PC-3 (cell line): ENCODE data around the gene CLASP1. TPM values are rescaled to one million over a fixed set of nuclear protein-coding genes. Genes with fewer than 3 reads are reported as not detected.

Experiments
- ATAC-seq: fragments of 200-7000 bp; cut with Tn5 transposase; 2 replicates; pipeline ENCODE4 v1.9.1; 2020; ENCODE audit warnings: mild to moderate bottlenecking, moderate library complexity
- BruUV-seq: library from RNA; stranded (reverse); fragments of 400-500 nt; replicated peaks from 2 replicates; lab custom pipeline; 2021; lab: Mats Ljungman, UMichigan
- CTCF ChIA-PET: fragments of 300-600 bp; sonication (Branson Sonifier 250); formaldehyde crosslinking; loops from one replicate; lab custom pipeline; 2022; ENCODE audit warnings: antibody characterized with exemption; lab: Charles Lee
- POLR2A ChIA-PET: fragments of 300-600 bp; sonication (Branson Sonifier 250); formaldehyde crosslinking; loops from one replicate; lab custom pipeline; 2022; ENCODE audit warnings: antibody characterized with exemption; ENCODE audit not compliant: unreplicated experiment; lab: Charles Lee
- DNase-seq: peaks from one replicate; pipeline ENCODE4 v3.0.0-alpha.2; 2015
- H2AFZ ChIP-seq: fragments of 300-600 bp; sonication (generic); 2 replicates; pipeline ENCODE4 v1.6.0; 2016; ENCODE audit warnings: antibody characterized with exemption, low read length
- H3F3A ChIP-seq: fragments of 300-600 bp; sonication (generic); one replicate; pipeline ENCODE4 v1.6.0; 2017; ENCODE audit warnings: antibody characterized with exemption, low read length, control low read depth, mild to moderate bottlenecking; ENCODE audit not compliant: unreplicated experiment
- H3K27ac ChIP-seq: fragments of 300-600 bp; sonication (generic); 2 replicates; pipeline ENCODE4 v1.5.1; 2016; ENCODE audit warnings: mild to moderate bottlenecking, low read length
- H3K27me3 ChIP-seq: fragments of 300-600 bp; sonication (generic); 2 replicates; pipeline ENCODE4 v1.6.1; 2016; ENCODE audit warnings: low read length, mixed read lengths
- H3K36me3 ChIP-seq: fragments of 300-600 bp; sonication (generic); 2 replicates; pipeline ENCODE4 v1.6.1; 2016; ENCODE audit warnings: low read depth, mixed run types, low read length, mixed read lengths
- H3K4me1 ChIP-seq: fragments of 300-600 bp; sonication (generic); 2 replicates; pipeline ENCODE4 v1.5.1; 2016; ENCODE audit warnings: low read length; ENCODE audit not compliant: insufficient read depth
- H3K4me2 ChIP-seq: fragments of 300-600 bp; sonication (generic); 2 replicates; pipeline ENCODE4 v1.6.0; 2016; ENCODE audit warnings: low read length
- H3K4me3 ChIP-seq: fragments of 300-600 bp; sonication (generic); 2 replicates; pipeline ENCODE4 v1.5.1; 2016; ENCODE audit warnings: mild to moderate bottlenecking, low read length, mixed read lengths
- H3K79me2 ChIP-seq: fragments of 300-600 bp; sonication (generic); 2 replicates; pipeline ENCODE4 v1.6.1; 2017; ENCODE audit warnings: low read length, mixed read lengths
- H3K9ac ChIP-seq: fragments of 300-600 bp; sonication (generic); 2 replicates; pipeline ENCODE4 v1.6.0; 2016; ENCODE audit warnings: mild to moderate bottlenecking, low read length
- H3K9me2 ChIP-seq: fragments of 300-600 bp; sonication (generic); replicated peaks from 2 replicates; pipeline ENCODE4 v1.6.1; 2016; ENCODE audit warnings: mixed run types, low read length, mixed read lengths
- H3K9me3 ChIP-seq: fragments of 300-600 bp; sonication (generic); 2 replicates; pipeline ENCODE4 v1.6.1; 2016; ENCODE audit warnings: low read length, mixed read lengths
- H4K20me1 ChIP-seq: fragments of 300-600 bp; sonication (generic); 2 replicates; pipeline ENCODE4 v1.6.1; 2016; ENCODE audit warnings: low read length, mixed read lengths
- EZH2 ChIP-seq: fragments of 300-600 bp; sonication (generic); IDR thresholded peaks from one replicate; pipeline ENCODE4 v1.6.1; 2017; ENCODE audit warnings: antibody characterized with exemption, mild to moderate bottlenecking, low read length; ENCODE audit not compliant: unreplicated experiment
- EZH2phosphoT487 ChIP-seq: fragments of 300-600 bp; sonication (generic); IDR thresholded peaks from 2 replicates; pipeline ENCODE4 v1.6.1; 2018; ENCODE audit warnings: mild to moderate bottlenecking, antibody characterized with exemption, low read length, borderline replicate concordance
- intact Hi-C: fragments of 100-400 bp; cut with micrococcal nuclease; formaldehyde crosslinking; loops from 2 replicates; pipeline ENCODE4 v1.9.0; 2023
- total RNA-seq: library from RNA; depleted of rRNA; stranded (reverse); fragments of >200 nt; gene quantifications from 2 replicates; pipeline ENCODE4 v1.2.3, GENCODE V29; 2014
- TF ChIP-seq, protein P1 (sequence below): fragments of 300-600 bp; sonication (generic); conservative IDR thresholded peaks from 2 replicates; pipeline ENCODE4 v1.5.1; 2017; ENCODE audit warnings: antibody characterized with exemption, low read depth, mild to moderate bottlenecking, low read length

Gene CLASP1
- total RNA-seq, 1 experiment from 2014 or later = 24.3 TPM

- intact Hi-C loops = no loop called here
These were observed 306.1 kb downstream of the CLASP1 start for GRCh38 chr2:121343191-121343590.

GRCh38 chr2:121342751-121343150 is 306.5 kb downstream of the CLASP1 start:
- no peak overlapping the region for H3K27ac ChIP-seq
- no peak overlapping the region for H2AFZ ChIP-seq
- ChIA-PET POLR2A (no interaction called here), CTCF (no interaction called here)
- H4K20me1 ChIP-seq = no peaks in the 10 kb centered on the region
- no TSS peak for BruUV-seq
- peaks cover 19% of the 10 kb centered on the region for H3K36me3 ChIP-seq
- H3K27me3 ChIP-seq = no peaks in the 10 kb centered on the region
- TF ChIP-seq EZH2 (no peak), EZH2phosphoT487 (no peak)
- TF ChIP-seq, protein P1, sequence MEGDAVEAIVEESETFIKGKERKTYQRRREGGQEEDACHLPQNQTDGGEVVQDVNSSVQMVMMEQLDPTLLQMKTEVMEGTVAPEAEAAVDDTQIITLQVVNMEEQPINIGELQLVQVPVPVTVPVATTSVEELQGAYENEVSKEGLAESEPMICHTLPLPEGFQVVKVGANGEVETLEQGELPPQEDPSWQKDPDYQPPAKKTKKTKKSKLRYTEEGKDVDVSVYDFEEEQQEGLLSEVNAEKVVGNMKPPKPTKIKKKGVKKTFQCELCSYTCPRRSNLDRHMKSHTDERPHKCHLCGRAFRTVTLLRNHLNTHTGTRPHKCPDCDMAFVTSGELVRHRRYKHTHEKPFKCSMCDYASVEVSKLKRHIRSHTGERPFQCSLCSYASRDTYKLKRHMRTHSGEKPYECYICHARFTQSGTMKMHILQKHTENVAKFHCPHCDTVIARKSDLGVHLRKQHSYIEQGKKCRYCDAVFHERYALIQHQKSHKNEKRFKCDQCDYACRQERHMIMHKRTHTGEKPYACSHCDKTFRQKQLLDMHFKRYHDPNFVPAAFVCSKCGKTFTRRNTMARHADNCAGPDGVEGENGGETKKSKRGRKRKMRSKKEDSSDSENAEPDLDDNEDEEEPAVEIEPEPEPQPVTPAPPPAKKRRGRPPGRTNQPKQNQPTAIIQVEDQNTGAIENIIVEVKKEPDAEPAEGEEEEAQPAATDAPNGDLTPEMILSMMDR = no peak
- no peak overlapping the region for H3K9ac ChIP-seq
- no peak overlapping the region for H3K4me3 ChIP-seq
- H3F3A ChIP-seq = no peaks in the 10 kb centered on the region
- H3K79me2 ChIP-seq = no peaks in the 10 kb centered on the region
- H3K4me1 ChIP-seq = peaks cover 20% of the 10 kb centered on the region
- no peak for ATAC-seq
- no peaks in the 10 kb centered on the region for H3K9me3 ChIP-seq
- no peaks in the 10 kb centered on the region for H3K9me2 ChIP-seq
- no peak for DNase-seq
- intact Hi-C loops = no loop called here
- no peak overlapping the region for H3K4me2 ChIP-seq

More at GRCh38 chr2:121343191-121343590, 306.1 kb downstream of the CLASP1 start:
- no peaks in the 10 kb centered on the region for H4K20me1 ChIP-seq
- no peak overlapping the region for H3K9ac ChIP-seq
- H3K79me2 ChIP-seq = no peaks in the 10 kb centered on the region
- no peak overlapping the region for H3K4me2 ChIP-seq
- DNase-seq (no peak), ATAC-seq (no peak)
- no peak overlapping the region for H2AFZ ChIP-seq
- peaks cover 20% of the 10 kb centered on the region for H3K4me1 ChIP-seq
- BruUV-seq = no TSS peak
- TF ChIP-seq, protein P1 = no peak
- TF ChIP-seq EZH2 (no peak), EZH2phosphoT487 (no peak)
- no peaks in the 10 kb centered on the region for H3K9me3 ChIP-seq
- H3K27me3 ChIP-seq = no peaks in the 10 kb centered on the region
- H3K4me3 ChIP-seq = no peak overlapping the region
- ChIA-PET POLR2A (no interaction called here), CTCF (no interaction called here)
- no peaks in the 10 kb centered on the region for H3K9me2 ChIP-seq
- no peaks in the 10 kb centered on the region for H3F3A ChIP-seq
- peaks cover 23% of the 10 kb centered on the region for H3K36me3 ChIP-seq
- H3K27ac ChIP-seq = no peak overlapping the region

DNA sequence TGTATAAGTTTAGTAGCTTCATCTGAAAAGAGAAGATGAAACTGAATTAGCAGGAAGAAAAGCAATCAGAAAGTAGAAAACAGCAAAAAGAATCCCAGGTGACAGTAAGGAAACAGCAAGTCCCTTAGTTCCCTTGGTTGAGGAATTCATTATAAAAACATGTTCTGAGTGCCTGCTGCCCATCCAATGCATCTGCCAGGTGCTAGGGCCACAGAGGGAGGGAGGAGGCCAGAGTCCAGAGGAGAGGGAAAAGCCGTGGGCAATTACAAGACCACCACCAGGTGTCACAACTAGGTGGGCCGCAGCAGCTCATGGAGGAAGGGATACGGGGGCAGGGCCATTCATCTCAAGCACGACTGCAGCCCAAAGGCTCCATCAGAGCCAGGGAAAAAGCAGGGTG is 308.3 kb downstream of the CLASP1 start:
- no TSS peak for BruUV-seq
- ATAC-seq (no peak), DNase-seq (no peak)
- no peak overlapping the region for H3K4me2 ChIP-seq
- no peaks in the 10 kb centered on the region for H3K79me2 ChIP-seq
- intact Hi-C loops = no loop called here
- no peaks in the 10 kb centered on the region for H3K9me3 ChIP-seq
- no peak overlapping the region for H3K27ac ChIP-seq
- H3F3A ChIP-seq = no peaks in the 10 kb centered on the region
- no peaks in the 10 kb centered on the region for H4K20me1 ChIP-seq
- TF ChIP-seq, protein P1 = no peak
- no peak for TF ChIP-seq EZH2
- no peak for TF ChIP-seq EZH2phosphoT487
- CTCF ChIA-PET = no interaction called here
- H3K9ac ChIP-seq = no peak overlapping the region
- no peaks in the 10 kb centered on the region for H3K27me3 ChIP-seq
- POLR2A ChIA-PET = no interaction called here
- peaks cover 4% of the 10 kb centered on the region for H3K4me1 ChIP-seq
- H2AFZ ChIP-seq = no peak overlapping the region
- H3K4me3 ChIP-seq = no peak overlapping the region
- no peaks in the 10 kb centered on the region for H3K9me2 ChIP-seq
- H3K36me3 ChIP-seq = peaks cover 13% of the 10 kb centered on the region
